Keratinocyte (primary cell): ENCODE data around the gene MICU2. TPM values are rescaled to one million over a fixed set of nuclear protein-coding genes. Genes with fewer than 3 reads are reported as not detected.

ENCODE experiments used
- DNase-seq: peaks from one replicate; pipeline ENCODE4 v3.0.0-alpha.2; 2011; ENCODE audit warnings: low read depth, missing footprints, low spot score
- FAIRE-seq: peaks from 2 replicates; lab custom pipeline; 2011; peaks lifted over from hg19 to GRCh38; lab: Jason Lieb, UNC
- H2AFZ ChIP-seq: 2 replicates; pipeline ENCODE4 v1.6.0; 2012; ENCODE audit warnings: low read length, control low read depth, inconsistent platforms; ENCODE audit not compliant: control insufficient read depth
- H3K27ac ChIP-seq: 2 replicates; pipeline ENCODE4 v1.5.1; 2011; ENCODE audit warnings: low read length; ENCODE audit not compliant: control insufficient read depth, insufficient read depth
- H3K27me3 ChIP-seq: 3 replicates; pipeline ENCODE4 v1.6.0; 2011; ENCODE audit warnings: low read length; ENCODE audit not compliant: control insufficient read depth, insufficient read depth; ENCODE audit errors: extremely low read depth
- H3K36me3 ChIP-seq, 2 experiments: 2 replicates in 1 of 2; 3 replicates in 1 of 2; pipeline ENCODE4 v1.5.1; 2011; ENCODE audit warnings: low read length in 2 of 2, mild to moderate bottlenecking in 1 of 2; ENCODE audit not compliant: control insufficient read depth in 2 of 2, insufficient read depth in 2 of 2; ENCODE audit errors: extremely low read depth in 1 of 2
- H3K4me1 ChIP-seq: 3 replicates; pipeline ENCODE4 v1.5.1; 2011; ENCODE audit warnings: low read length; ENCODE audit not compliant: control insufficient read depth, insufficient read depth; ENCODE audit errors: extremely low read depth
- H3K4me2 ChIP-seq: 3 replicates; pipeline ENCODE4 v1.6.0; 2011; ENCODE audit warnings: low read depth, low read length; ENCODE audit not compliant: control insufficient read depth, insufficient read depth; ENCODE audit errors: extremely low read depth
- H3K4me3 ChIP-seq, 3 experiments: fragments of 200-600 bp in 1 of 3; sonication (generic) in 1 of 3; 2 replicates in 2 of 3; 3 replicates in 1 of 3; pipeline ENCODE4 v1.5.1; 2011 to 2016; ENCODE audit warnings: low read length in 3 of 3, mild to moderate bottlenecking in 3 of 3, control low read depth in 2 of 3, inconsistent platforms in 1 of 3, low read depth in 1 of 3, mixed read lengths in 1 of 3, mixed run types in 1 of 3, moderate library complexity in 1 of 3; ENCODE audit not compliant: control insufficient read depth in 2 of 3, insufficient read depth in 2 of 3; ENCODE audit errors: extremely low read depth in 1 of 3
- H3K79me2 ChIP-seq: 2 replicates; pipeline ENCODE4 v1.6.0; 2012; ENCODE audit warnings: low read length; ENCODE audit not compliant: control insufficient read depth, insufficient read depth
- H3K9ac ChIP-seq: 3 replicates; pipeline ENCODE4 v1.6.0; 2011; ENCODE audit warnings: low read length; ENCODE audit not compliant: control insufficient read depth, insufficient read depth; ENCODE audit errors: extremely low read depth
- H3K9me1 ChIP-seq: 3 replicates; pipeline ENCODE4 v1.6.0; 2011; ENCODE audit warnings: low read length; ENCODE audit not compliant: control insufficient read depth, insufficient read depth; ENCODE audit errors: extremely low read depth
- H3K9me3 ChIP-seq: 2 replicates; pipeline ENCODE4 v1.5.1; 2012; ENCODE audit warnings: low read depth, low read length; ENCODE audit not compliant: control insufficient read depth
- H4K20me1 ChIP-seq: 3 replicates; pipeline ENCODE4 v1.6.0; 2011; ENCODE audit warnings: low read length; ENCODE audit not compliant: control insufficient read depth, insufficient read depth; ENCODE audit errors: extremely low read depth
- CTCF ChIP-seq, 3 experiments: IDR thresholded peaks in 1 of 3; conservative IDR thresholded peaks in 1 of 3; optimal IDR thresholded peaks in 1 of 3; 2 replicates in 2 of 3; 3 replicates in 1 of 3; pipeline versions ENCODE3 to v1.5.1; 2011; ENCODE audit warnings: low read length in 3 of 3, mild to moderate bottlenecking in 3 of 3, moderate library complexity in 2 of 3, control low read depth in 1 of 3, inconsistent platforms in 1 of 3; ENCODE audit not compliant: insufficient read depth in 2 of 3; ENCODE audit errors: extremely low read depth in 1 of 3
- EZH2 ChIP-seq: IDR thresholded peaks from one replicate; pipeline ENCODE4 v1.6.1; 2012; ENCODE audit warnings: inconsistent platforms, mild to moderate bottlenecking, low read length, moderate library complexity
- dilution Hi-C: fragments of 300-500 bp; cut with MboI; formaldehyde crosslinking; loops from one replicate; pipeline ENCODE4 v1.7.0; 2020; ENCODE audit warnings: low sequenced_read_pairs; ENCODE audit not compliant: extremely low pct_ligation_motif_present
- polyA plus RNA-seq, 5 experiments: library from polyadenylated mRNA; depleted of rRNA in 3 of 5; stranded (reverse) in 3 of 5; stranded (forward) in 1 of 5; unstranded in 1 of 5; fragments of >200 nt; gene quantifications; 1 replicate in 1 of 5; 2 replicates in 3 of 5; 3 replicates in 1 of 5; pipeline versions ENCODE4 v1.2.1 to v1.2.3, GENCODE V29; 2011 to 2012; ENCODE audit warnings: missing spikeins in 2 of 5, low read depth in 1 of 5, low replicate concordance in 1 of 5

Gene MICU2
- polyA plus RNA-seq, 1 donor (not counting 4 experiments of a cell fraction or from before 2014, with no cell fraction given): 42.9 TPM

DNA sequence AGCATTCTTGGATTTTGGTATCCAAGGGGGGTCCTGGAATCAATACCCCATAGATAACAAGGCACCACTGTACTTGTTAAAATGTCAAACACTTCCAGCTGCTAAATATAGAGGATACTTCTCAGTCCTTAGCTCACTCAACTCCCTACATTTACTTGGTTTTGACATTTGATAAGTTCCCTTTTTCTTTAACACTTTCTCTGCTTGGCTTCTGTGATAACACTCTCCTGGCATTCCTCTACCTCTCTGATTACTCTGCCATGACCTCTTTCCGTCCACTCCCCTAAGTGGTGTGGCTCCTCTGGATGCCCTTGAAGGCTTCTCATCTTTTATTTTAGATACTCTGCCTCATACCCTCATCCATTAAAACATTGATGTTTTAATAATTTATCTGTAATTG lies 65.2 kb downstream of the MICU2 start:
- Histone ChIP-seq H3K79me2 (no peaks in the 10 kb centered on the region), H3K27ac (no peak overlapping the region), H2AFZ (no peak overlapping the region), H3K4me1 (peaks cover 6% of the 10 kb centered on the region), H3K9me1 (no peaks in the 10 kb centered on the region), H3K4me3 (no peak overlapping the region), H4K20me1 (no peaks in the 10 kb centered on the region), H3K9ac (no peak overlapping the region), H3K36me3 (peaks cover 1 to 3% of the 10 kb centered on the region in 2 experiments), H3K27me3 (no peaks in the 10 kb centered on the region), H3K9me3 (no peaks in the 10 kb centered on the region), H3K4me2 (no peak overlapping the region)
- FAIRE-seq (no peak), DNase-seq (no peak)
- dilution Hi-C loops: no loop called here
- no peak for TF ChIP-seq CTCF (optimal IDR thresholded peaks at IDR 0.05 in 1 of 3, IDR thresholded peaks at IDR 0.05 in 1 of 3, conservative IDR thresholded peaks at IDR 0.05 in 1 of 3; ENCODE audit: extremely low read depth in 1 of 3, insufficient read depth in 2 of 3, low read length in 3 of 3)
- TF ChIP-seq EZH2: no peak

DNA sequence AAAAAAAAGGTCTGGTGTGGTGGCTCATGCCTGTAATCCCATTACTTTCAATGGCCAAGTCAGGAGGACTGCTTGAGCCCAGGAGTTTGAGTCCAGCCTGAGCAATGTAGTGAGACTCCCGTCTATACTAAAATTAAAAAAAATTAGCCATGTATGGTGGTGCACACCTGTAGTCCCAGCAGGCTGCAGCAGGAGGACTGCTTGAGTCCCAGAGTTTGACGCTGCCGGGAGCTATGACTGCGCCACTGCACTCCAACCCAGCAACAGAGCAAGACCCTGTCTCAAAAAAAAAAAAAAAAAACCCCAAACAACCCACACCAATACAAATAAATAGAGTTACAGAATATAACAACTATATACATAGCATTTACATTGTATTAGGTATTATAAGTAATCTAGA lies 65.7 kb downstream of the MICU2 start:
- no peaks in the 10 kb centered on the region for H3K27me3 ChIP-seq
- no peaks in the 10 kb centered on the region for H3K9me1 ChIP-seq
- H3K27ac ChIP-seq: no peak overlapping the region
- peaks cover 6% of the 10 kb centered on the region for H3K4me1 ChIP-seq
- dilution Hi-C loops: no loop called here
- H3K36me3 ChIP-seq: peaks cover 1 to 3% of the 10 kb centered on the region in 2 experiments
- H3K9me3 ChIP-seq: no peaks in the 10 kb centered on the region
- no peaks in the 10 kb centered on the region for H4K20me1 ChIP-seq
- TF ChIP-seq CTCF (optimal IDR thresholded peaks at IDR 0.05 in 1 of 3, IDR thresholded peaks at IDR 0.05 in 1 of 3, conservative IDR thresholded peaks at IDR 0.05 in 1 of 3; ENCODE audit: extremely low read depth in 1 of 3, insufficient read depth in 2 of 3, low read length in 3 of 3): no peak
- TF ChIP-seq EZH2: no peak
- H3K9ac ChIP-seq: no peak overlapping the region
- H3K79me2 ChIP-seq: no peaks in the 10 kb centered on the region
- H3K4me3 ChIP-seq: no peak overlapping the region
- no peak overlapping the region for H2AFZ ChIP-seq
- FAIRE-seq (no peak), DNase-seq (no peak)
- no peak overlapping the region for H3K4me2 ChIP-seq
